Loucy (cell line): ENCODE measurements around the gene SLC35G1.

Experiments
- H2AFZ ChIP-seq: fragments of 200-600 bp; sonication (generic); 2 replicates; pipeline ENCODE4 v1.6.0; 2016; ENCODE audit warnings: antibody characterized with exemption, mild to moderate bottlenecking, low read length, moderate library complexity
- H3F3A ChIP-seq: fragments of 200-600 bp; 2 replicates; pipeline ENCODE4 v1.6.0; 2016; ENCODE audit warnings: antibody characterized with exemption, low read depth, mild to moderate bottlenecking
- H3K27me3 ChIP-seq: fragments of 200-600 bp; sonication (generic); 2 replicates; pipeline ENCODE4 v1.6.1; 2014; ENCODE audit warnings: low read length, mild to moderate bottlenecking; ENCODE audit not compliant: insufficient read depth, poor library complexity, severe bottlenecking
- H3K36me3 ChIP-seq: fragments of 200-600 bp; sonication (generic); 2 replicates; pipeline ENCODE4 v1.6.1; 2016; ENCODE audit warnings: low read length; ENCODE audit not compliant: insufficient read depth
- H3K4me1 ChIP-seq: fragments of 200-600 bp; sonication (generic); 2 replicates; pipeline ENCODE4 v1.5.1; 2014; ENCODE audit warnings: low read length, mild to moderate bottlenecking; ENCODE audit not compliant: insufficient read depth, poor library complexity, severe bottlenecking
- H3K4me2 ChIP-seq: fragments of 200-600 bp; sonication (generic); 2 replicates; pipeline ENCODE4 v1.6.0; 2014; ENCODE audit warnings: antibody characterized with exemption, low read length, low read depth, mild to moderate bottlenecking; ENCODE audit not compliant: poor library complexity, severe bottlenecking
- H3K4me3 ChIP-seq: fragments of 200-600 bp; sonication (generic); 2 replicates; pipeline ENCODE4 v1.5.1; 2014; ENCODE audit warnings: low read length, mild to moderate bottlenecking, mixed read lengths; ENCODE audit not compliant: poor library complexity, severe bottlenecking
- H3K79me2 ChIP-seq: fragments of 200-600 bp; sonication (generic); 2 replicates; pipeline ENCODE4 v1.6.1; 2014; ENCODE audit warnings: low read length; ENCODE audit not compliant: insufficient read depth
- H3K9ac ChIP-seq: fragments of 200-600 bp; sonication (generic); 2 replicates; pipeline ENCODE4 v1.6.0; 2014; ENCODE audit warnings: mild to moderate bottlenecking, low read depth, low read length, moderate library complexity; ENCODE audit not compliant: poor library complexity, severe bottlenecking
- H3K9me2 ChIP-seq: fragments of 200-600 bp; sonication (generic); replicated peaks from 2 replicates; pipeline ENCODE4 v1.6.1; 2016; ENCODE audit warnings: low read depth, low read length, mixed read lengths
- H3K9me3 ChIP-seq: fragments of 200-600 bp; sonication (generic); 2 replicates; pipeline ENCODE4 v1.6.1; 2014; ENCODE audit warnings: mild to moderate bottlenecking, antibody characterized with exemption, low read length, low read depth; ENCODE audit not compliant: insufficient read depth
- H4K20me1 ChIP-seq: fragments of 200-600 bp; sonication (generic); 2 replicates; pipeline ENCODE4 v1.6.0; 2014; ENCODE audit warnings: antibody characterized with exemption, low read length, mild to moderate bottlenecking; ENCODE audit not compliant: insufficient read depth, poor library complexity, severe bottlenecking
- EZH2phosphoT487 ChIP-seq: fragments of 200-600 bp; IDR thresholded peaks from 2 replicates; pipeline ENCODE4 v1.6.1; 2018; ENCODE audit warnings: antibody characterized with exemption, mild to moderate bottlenecking, moderate library complexity, borderline replicate concordance
- TF ChIP-seq, protein P1 (sequence below): fragments of 200-600 bp; sonication (generic); conservative IDR thresholded peaks from 2 replicates; pipeline ENCODE4 v1.5.1; 2014; ENCODE audit warnings: mild to moderate bottlenecking, antibody characterized with exemption, low read length

SLC35G1 gene

DNA sequence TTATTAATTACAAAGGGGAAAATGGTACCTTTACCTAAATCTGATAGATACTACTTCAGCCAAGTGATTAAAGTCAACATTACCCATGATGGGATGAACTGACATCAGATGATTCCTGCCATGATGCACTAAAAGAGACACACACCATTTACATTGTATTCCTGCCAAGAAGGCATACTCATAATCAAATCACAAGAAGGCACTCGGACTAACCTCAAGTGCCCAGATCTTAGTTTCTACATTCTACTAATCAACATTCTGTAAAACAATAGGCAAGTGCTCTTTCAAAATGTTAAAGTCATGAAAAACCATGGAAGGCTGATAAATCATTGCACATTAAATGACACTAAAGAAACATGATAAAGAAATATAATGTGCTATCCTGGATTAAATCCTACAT, 44.4 kb downstream of the SLC35G1 start:
- H3K36me3 ChIP-seq, result no peaks in the 10 kb centered on the region
- H3K9ac ChIP-seq, result no peak overlapping the region
- no peak overlapping the region for H3K4me3 ChIP-seq
- no peaks in the 10 kb centered on the region for H3K79me2 ChIP-seq
- H3K9me3 ChIP-seq, result no peaks in the 10 kb centered on the region
- no peaks in the 10 kb centered on the region for H4K20me1 ChIP-seq
- H3K27me3 ChIP-seq, result no peaks in the 10 kb centered on the region
- no peaks in the 10 kb centered on the region for H3F3A ChIP-seq
- H3K4me2 ChIP-seq, result no peak overlapping the region
- TF ChIP-seq, protein P1, sequence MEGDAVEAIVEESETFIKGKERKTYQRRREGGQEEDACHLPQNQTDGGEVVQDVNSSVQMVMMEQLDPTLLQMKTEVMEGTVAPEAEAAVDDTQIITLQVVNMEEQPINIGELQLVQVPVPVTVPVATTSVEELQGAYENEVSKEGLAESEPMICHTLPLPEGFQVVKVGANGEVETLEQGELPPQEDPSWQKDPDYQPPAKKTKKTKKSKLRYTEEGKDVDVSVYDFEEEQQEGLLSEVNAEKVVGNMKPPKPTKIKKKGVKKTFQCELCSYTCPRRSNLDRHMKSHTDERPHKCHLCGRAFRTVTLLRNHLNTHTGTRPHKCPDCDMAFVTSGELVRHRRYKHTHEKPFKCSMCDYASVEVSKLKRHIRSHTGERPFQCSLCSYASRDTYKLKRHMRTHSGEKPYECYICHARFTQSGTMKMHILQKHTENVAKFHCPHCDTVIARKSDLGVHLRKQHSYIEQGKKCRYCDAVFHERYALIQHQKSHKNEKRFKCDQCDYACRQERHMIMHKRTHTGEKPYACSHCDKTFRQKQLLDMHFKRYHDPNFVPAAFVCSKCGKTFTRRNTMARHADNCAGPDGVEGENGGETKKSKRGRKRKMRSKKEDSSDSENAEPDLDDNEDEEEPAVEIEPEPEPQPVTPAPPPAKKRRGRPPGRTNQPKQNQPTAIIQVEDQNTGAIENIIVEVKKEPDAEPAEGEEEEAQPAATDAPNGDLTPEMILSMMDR, result no peak
- TF ChIP-seq EZH2phosphoT487, result no peak
- no peaks in the 10 kb centered on the region for H3K9me2 ChIP-seq
- H2AFZ ChIP-seq, result no peak overlapping the region
- no peaks in the 10 kb centered on the region for H3K4me1 ChIP-seq

- TF ChIP-seq, protein P1, result no peak
- no peak for TF ChIP-seq EZH2phosphoT487
- no peaks in the 10 kb centered on the region for H3K79me2 ChIP-seq
- no peaks in the 10 kb centered on the region for H3K27me3 ChIP-seq
- no peak overlapping the region for H3K4me3 ChIP-seq
- H3K36me3 ChIP-seq, result no peaks in the 10 kb centered on the region
- no peak overlapping the region for H3K9ac ChIP-seq
- H4K20me1 ChIP-seq, result no peaks in the 10 kb centered on the region
- no peak overlapping the region for H2AFZ ChIP-seq
- H3K9me3 ChIP-seq, result no peaks in the 10 kb centered on the region
- no peaks in the 10 kb centered on the region for H3K4me1 ChIP-seq
- no peaks in the 10 kb centered on the region for H3K9me2 ChIP-seq
- no peaks in the 10 kb centered on the region for H3F3A ChIP-seq
- H3K4me2 ChIP-seq, result no peak overlapping the region
Measured at GRCh38 chr10:93940881-93941280, 47.1 kb downstream of the SLC35G1 start.

DNA sequence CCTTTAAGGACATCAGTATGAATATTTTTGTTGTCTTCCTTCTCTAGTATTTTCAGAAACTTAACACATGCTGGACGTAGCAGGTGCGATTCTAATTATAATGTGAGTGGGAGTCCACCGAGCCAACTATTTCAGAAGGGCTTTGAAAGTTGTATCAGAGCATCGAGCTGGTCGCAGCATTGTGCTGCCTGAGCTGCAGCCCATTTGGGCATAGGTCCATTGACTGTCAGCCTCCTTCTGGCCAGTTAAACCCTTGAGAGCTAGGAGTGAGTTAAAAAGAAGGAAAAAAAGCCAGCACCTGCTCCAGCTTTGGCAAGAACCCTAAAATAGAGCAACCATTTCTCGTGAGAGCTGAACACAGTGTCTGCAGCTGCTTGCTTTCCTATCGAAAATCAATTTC, 47.8 kb downstream of the SLC35G1 start:
- Histone ChIP-seq H3K4me3 (no peak overlapping the region), H4K20me1 (no peaks in the 10 kb centered on the region), H3K9ac (no peak overlapping the region), H3K27me3 (no peaks in the 10 kb centered on the region), H3K9me3 (no peaks in the 10 kb centered on the region), H2AFZ (no peak overlapping the region), H3K9me2 (no peaks in the 10 kb centered on the region), H3F3A (no peaks in the 10 kb centered on the region), H3K4me1 (no peaks in the 10 kb centered on the region), H3K79me2 (no peaks in the 10 kb centered on the region), H3K36me3 (no peaks in the 10 kb centered on the region), H3K4me2 (no peak overlapping the region)
- TF ChIP-seq, protein P1, result no peak
- TF ChIP-seq EZH2phosphoT487, result no peak
